NCI-H1694 treated with DMSO at 0.1 percent for 48 hours (cell line): ENCODE data around the gene MAP3K12.
"Not testable (repeated sequence)": the region's sequence is repeated elsewhere in the genome, so short reads cannot be mapped to it uniquely, and the experiment has no call there.

Source experiments
- DNase-seq: peaks from one replicate; lab custom pipeline; 2025; lab: John Stamatoyannopoulos, UW

Gene MAP3K12

DNA sequence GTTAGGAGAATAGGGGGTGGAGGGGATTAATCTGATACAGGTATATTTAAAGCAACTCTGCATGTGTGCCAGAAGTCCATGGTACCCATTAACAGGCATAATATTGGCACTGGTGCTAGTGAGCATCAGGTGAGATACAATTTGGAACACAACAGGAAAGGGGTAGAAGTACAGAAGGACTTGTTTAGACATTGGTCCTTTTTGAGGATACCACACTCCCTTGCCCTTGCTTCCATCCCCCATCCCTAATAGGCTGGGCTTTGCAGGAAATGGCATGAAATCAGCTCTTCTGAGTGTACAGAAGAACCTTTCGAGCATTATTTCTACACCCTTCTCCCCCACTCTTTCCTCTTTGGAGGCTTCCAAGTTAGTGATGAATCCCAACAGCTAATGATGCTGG lies 31.0 kb downstream of the MAP3K12 start:
- DNase-seq: no peak

GRCh38 chr12:53467880-53468279 lies 31.4 kb downstream of the MAP3K12 start:
- no peak for DNase-seq

- DNase-seq: no peak
Measured at GRCh38 chr12:53467082-53467481, 32.2 kb downstream of the MAP3K12 start.

GRCh38 chr12:53466640-53467039 lies 32.6 kb downstream of the MAP3K12 start:
- DNase-seq: no peak

DNA sequence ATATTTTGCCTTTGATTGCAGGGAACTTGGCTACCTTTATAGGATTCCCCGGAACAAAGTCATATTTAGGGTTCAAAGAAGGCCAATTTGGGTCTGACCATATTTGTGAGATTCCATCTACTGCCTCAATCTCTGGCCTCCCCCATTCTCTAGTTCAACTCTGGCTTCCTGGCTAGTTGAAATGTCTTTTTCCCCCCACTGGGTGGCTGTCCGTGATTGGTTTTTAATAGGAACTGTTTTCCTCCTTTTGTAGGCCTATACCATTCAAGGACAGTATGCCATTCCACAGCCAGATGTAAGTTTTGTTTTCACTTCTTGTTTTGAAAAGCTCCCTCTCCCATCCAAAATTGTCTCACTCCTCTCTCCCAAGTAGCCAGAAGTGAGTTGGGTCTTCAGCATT lies 33.6 kb downstream of the MAP3K12 start:
- DNase-seq: no peak

DNA sequence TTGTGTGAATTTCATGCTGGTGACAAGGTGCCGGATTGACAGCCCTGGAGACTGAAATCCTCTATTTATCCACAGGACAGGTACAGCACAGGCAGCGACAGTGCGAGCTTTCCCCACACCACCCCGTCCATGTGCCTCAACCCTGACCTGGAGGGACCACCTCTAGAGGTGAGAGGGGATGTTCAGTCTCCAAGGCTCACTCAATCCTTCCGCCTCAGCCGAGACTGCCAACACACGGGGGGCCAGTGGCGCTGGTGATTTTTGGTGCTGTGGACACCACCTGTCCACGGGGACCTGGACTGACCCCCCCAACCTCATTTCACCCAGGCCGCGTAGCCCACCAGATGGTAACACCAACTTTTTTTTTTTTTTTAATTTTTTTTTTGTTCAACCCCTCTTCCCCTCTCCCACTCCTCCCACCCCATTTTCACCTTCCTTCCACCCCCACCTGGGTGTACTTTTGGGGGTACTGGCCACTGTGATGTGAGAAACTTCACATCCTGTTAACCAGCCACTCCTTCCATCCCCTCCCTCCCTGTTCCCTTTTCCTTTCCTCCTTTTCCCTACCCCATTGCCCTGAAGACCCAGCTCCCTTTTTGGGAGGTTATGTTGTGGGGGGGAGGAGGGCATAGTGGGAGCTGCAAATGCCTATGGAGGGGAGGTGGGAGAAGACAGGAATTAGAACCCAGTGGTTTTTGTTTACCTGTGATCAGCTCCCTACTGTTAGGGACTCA lies 34.4 kb downstream of the MAP3K12 start:
- DNase-seq: no peak

GRCh38 chr12:53463802-53464560 lies 35.3 kb downstream of the MAP3K12 start:
- DNase-seq: no peak

GRCh38 chr12:53462935-53463334 lies 36.3 kb downstream of the MAP3K12 start:
- DNase-seq: no peak

- no peak for DNase-seq
Measured at GRCh38 chr12:53461591-53461990, 37.7 kb downstream of the MAP3K12 start.

DNA sequence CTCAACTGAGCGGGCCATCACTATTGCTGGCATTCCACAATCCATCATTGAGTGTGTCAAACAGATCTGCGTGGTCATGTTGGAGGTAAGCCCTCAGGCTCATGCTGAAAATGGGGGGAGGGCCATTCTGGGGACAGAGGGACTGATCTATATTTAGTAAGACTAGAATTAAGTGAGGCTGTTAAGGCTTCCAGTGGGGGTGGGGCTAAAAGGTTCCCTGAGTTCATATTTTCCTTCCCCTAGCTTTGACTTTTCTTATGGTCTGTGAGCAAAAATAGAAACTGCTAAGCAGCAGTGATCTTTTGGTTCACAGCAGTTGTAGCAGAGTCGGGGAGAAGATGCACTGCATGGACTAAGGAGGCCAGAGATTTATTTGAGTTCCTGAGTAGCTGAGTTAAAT lies 38.2 kb downstream of the MAP3K12 start:
- no peak for DNase-seq

DNA sequence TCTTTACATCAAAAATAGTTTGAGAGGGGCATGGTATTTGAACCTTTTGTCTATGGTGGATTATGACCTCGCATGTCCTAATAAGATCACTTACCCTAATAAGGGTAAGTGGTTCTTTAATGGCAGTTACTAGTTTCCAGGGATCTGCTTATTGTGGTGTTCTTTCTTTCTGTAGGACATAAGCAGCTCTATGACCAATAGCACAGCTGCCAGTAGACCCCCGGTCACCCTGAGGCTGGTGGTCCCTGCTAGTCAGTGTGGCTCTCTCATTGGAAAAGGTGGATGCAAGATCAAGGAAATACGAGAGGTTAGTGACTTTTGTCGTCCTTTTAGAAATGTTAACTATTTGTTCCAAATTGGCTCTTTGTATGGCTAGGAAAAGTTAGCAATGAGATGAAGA lies 40.2 kb downstream of the MAP3K12 start:
- no peak for DNase-seq

DNA sequence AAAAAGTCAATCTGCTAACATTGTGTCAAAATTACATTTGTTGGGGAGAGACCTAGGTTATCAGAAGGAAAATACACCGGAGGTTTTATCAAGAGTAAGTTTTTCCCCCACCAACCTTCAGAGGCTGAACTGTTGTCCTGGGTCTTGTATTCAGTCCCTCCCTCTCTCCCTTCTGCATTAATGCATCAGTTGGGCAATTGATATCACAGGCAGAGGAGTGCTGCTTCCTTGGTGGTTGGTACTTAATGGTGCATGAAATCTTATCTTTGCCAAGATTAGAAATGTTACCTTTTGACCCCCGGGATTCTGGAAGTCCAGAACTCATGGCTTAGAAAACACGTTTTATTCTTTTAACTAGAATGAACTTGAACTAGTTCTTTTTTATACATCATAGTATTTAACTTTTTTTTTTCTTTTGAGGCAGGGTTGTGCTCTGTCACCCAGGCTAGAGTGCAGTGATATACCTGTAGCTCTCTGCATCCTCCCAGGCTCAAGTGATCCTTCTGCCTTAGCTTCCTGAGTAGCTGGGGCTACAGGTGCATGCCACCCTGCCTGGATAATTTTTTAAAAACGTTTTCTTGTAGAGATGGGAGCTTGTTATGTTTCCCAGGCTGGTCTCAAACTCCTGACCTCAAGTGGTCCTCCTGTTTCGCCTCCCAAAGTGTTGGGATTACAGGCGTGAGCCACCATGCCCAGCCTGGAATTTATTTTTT lies 42.4 kb downstream of the MAP3K12 start:
- no peak for DNase-seq

GRCh38 chr12:53454707-53455106 lies 44.6 kb downstream of the MAP3K12 start:
- DNase-seq: no peak

GRCh38 chr12:53453953-53454640 lies 45.2 kb downstream of the MAP3K12 start:
- DNase-seq: no peak

DNA sequence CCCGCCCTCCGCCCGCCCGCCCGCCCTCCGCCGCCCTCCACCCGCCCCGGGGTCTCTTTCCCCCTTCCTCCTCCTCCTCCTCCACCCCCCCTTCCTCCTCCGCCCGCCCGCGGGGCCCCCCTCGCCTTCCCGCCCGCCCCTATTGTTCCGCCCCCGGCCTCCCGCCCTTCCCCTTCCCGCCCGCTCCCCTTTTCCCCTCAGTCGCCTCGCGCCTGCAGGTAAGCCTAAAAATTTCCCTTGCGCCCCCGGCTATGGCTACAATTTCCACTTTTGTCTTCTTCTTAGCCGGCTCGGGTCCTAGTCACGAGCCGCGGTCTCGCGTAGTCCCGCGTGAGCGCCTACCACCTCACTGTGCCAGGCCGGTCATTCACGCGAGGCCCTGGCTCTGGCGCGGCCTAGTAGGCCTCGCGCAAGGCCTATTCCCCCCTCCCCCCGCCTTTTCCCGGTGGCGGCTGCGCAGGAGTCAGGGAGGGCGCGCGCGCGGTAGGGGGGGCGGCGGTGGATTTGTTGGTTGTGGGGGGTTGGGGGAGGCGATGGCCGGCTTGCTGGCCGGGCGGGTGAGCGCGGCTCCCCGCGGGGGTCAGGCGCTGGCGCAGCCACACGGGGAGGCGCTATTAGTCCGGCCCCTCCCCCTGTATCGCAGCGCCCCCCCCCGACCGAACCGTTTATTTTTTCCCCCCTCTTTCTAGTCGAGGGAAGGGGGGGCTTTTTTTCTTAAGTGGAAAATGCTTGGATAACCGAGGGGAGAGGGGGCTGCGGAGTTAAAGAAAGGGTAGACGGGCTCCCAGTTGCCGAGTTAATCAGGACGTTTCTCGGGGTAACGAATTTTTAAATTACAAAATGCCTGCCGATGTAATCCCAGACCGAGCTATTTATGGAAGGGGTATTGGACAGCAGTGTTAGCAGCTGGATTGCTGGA lies 46.8 kb downstream of the MAP3K12 start:
- no peak for DNase-seq

- DNase-seq: peak; percentile 97
Measured at GRCh38 chr12:53451661-53452158, 47.5 kb downstream of the MAP3K12 start, which contains the start of gene PCBP2. PCBP2 (plus strand) TSS chr12:53452102; CDS start chr12:53454801, 2,699 bp downstream.

DNA sequence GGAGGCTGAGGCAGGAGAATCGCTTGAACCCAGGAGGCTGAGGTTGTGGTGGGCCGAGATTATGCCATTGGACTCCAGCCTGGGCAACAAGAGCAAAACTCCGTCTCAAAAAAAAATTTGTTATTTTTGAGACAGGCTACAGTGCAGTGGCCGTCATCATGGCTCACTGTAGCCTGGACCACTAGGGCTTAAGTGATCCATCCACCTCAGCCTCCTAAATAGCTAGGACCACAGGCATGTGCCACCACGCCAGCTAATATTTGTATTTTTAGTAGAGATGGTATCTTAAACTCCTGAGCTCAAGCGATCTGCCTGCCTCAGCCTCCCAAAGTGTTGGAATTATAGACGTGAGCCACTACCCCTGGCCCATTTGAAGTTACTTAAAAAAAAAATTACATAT lies 48.3 kb downstream of the MAP3K12 start:
- DNase-seq: no peak

DNA sequence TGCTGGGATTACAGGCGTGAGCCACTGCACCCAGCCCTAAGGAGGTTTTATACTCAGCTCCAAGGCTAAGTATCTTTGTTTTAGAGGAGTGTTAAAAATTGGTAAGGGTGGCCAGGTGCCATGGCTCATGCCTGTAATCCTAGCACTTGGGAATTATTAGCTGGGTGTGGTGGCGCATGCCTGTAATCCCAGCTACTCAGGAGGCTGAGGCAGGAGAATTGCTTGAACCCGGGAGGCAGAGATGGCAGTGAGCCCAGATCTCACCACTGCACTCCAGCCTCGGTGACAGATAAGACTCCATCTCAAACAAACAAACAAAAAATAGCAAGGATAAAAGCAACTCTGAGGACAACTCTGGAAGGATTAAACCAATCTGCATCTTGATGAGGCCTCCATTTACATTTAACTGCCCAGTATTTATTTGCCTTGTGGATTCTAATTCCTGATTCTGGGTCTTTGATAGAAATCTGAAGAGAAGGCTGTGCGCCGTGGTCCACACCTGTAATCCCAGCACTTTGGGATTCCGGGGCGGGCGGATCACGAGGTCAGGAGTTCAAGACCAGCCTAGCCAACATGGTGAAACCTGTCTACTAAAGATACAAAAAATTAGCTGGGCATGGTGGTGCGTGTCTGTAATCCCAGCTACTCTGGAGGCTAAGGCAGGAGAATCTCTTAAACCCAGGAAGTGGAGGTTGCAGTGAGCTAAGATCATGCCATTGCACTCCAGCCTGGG lies 54.5 kb downstream of the MAP3K12 start:
- DNase-seq: not testable (repeated sequence)

GRCh38 chr12:53443955-53444354 lies 55.3 kb downstream of the MAP3K12 start:
- no peak for DNase-seq
